Endothelial cell of umbilical vein (primary cell): Measurements from ENCODE around the gene LMNA. TPM values are rescaled to one million over a fixed set of nuclear protein-coding genes. Genes with fewer than 3 reads are reported as not detected.

Experiments used
- BruUV-seq: library from RNA; stranded (reverse); fragments of 400-500 nt; replicated peaks from 2 replicates; lab custom pipeline; 2021; lab: Mats Ljungman, UMichigan
- CTCF ChIA-PET: fragments of 300-600, 350-600 bp; sonication (Branson Sonifier 250); formaldehyde crosslinking; loops from one replicate; lab custom pipeline; 2021; ENCODE audit warnings: antibody characterized with exemption, inconsistent platforms; lab: Charles Lee
- POLR2A ChIA-PET: fragments of 300-600, 350-600 bp; sonication (Branson Sonifier 250); formaldehyde crosslinking; loops from one replicate; lab custom pipeline; 2021; ENCODE audit warnings: antibody characterized with exemption, inconsistent platforms; lab: Charles Lee
- DNase-seq: peaks from one replicate; pipeline ENCODE4 v3.0.0-alpha.2; 2011; ENCODE audit warnings: low read depth, low spot score
- FAIRE-seq: peaks from 2 replicates; lab custom pipeline; 2011; peaks lifted over from hg19 to GRCh38; lab: Jason Lieb, UNC
- H2AFZ ChIP-seq: 2 replicates; pipeline ENCODE4 v1.6.0; 2012; ENCODE audit warnings: low read depth, low read length, control low read depth, inconsistent platforms
- H3K27ac ChIP-seq: 2 replicates; pipeline ENCODE4 v1.5.1; 2011; ENCODE audit warnings: low read depth, mild to moderate bottlenecking, control low read depth, low read length, moderate library complexity; ENCODE audit not compliant: insufficient read depth
- H3K27me3 ChIP-seq, 2 experiments: 2 replicates each; pipeline versions ENCODE4 v1.6.0 to v1.6.1; 2011; ENCODE audit warnings: low read length in 2 of 2, mixed read lengths in 1 of 2; ENCODE audit not compliant: control insufficient read depth in 2 of 2, insufficient read depth in 2 of 2
- H3K36me3 ChIP-seq, 2 experiments: 2 replicates in 1 of 2; 3 replicates in 1 of 2; pipeline ENCODE4 v1.5.1; 2011; ENCODE audit warnings: low read length in 2 of 2, mild to moderate bottlenecking in 1 of 2, moderate library complexity in 1 of 2; ENCODE audit not compliant: control insufficient read depth in 2 of 2, insufficient read depth in 2 of 2; ENCODE audit errors: extremely low read depth in 1 of 2
- H3K4me1 ChIP-seq: 3 replicates; pipeline ENCODE4 v1.5.1; 2011; ENCODE audit warnings: mild to moderate bottlenecking, low read length; ENCODE audit not compliant: control insufficient read depth, insufficient read depth; ENCODE audit errors: extremely low read depth
- H3K4me2 ChIP-seq: 2 replicates; pipeline ENCODE4 v1.6.1; 2011; ENCODE audit warnings: low read length, control low read depth, mixed read lengths; ENCODE audit not compliant: insufficient read depth
- H3K4me3 ChIP-seq, 3 experiments: fragments of 200-600 bp in 1 of 3; sonication (generic), shearing (Covaris generic) in 1 of 3; replicated peaks in 1 of 3; 2 replicates each; pipeline ENCODE4 v1.5.1; 2011 to 2016; ENCODE audit warnings: control low read depth in 3 of 3, low read length in 3 of 3, mild to moderate bottlenecking in 2 of 3, inconsistent platforms in 1 of 3, low read depth in 1 of 3, moderate library complexity in 1 of 3; ENCODE audit not compliant: insufficient read depth in 1 of 3
- H3K79me2 ChIP-seq: 2 replicates; pipeline ENCODE4 v1.6.0; 2012; ENCODE audit warnings: low read length, inconsistent platforms; ENCODE audit not compliant: control insufficient read depth, insufficient read depth
- H3K9ac ChIP-seq: replicated peaks from 2 replicates; pipeline ENCODE3; 2011; ENCODE audit warnings: low read length, control low read depth; ENCODE audit not compliant: insufficient read depth; ENCODE audit errors: extremely low read depth
- H3K9me1 ChIP-seq: replicated peaks from 3 replicates; pipeline ENCODE4 v1.6.0; 2011; ENCODE audit warnings: mild to moderate bottlenecking, low read length; ENCODE audit not compliant: control insufficient read depth, insufficient read depth; ENCODE audit errors: extremely low read depth
- H3K9me3 ChIP-seq: replicated peaks from 2 replicates; pipeline ENCODE4 v1.5.1; 2012; ENCODE audit warnings: low read length, inconsistent platforms; ENCODE audit not compliant: control insufficient read depth, insufficient read depth
- H4K20me1 ChIP-seq: replicated peaks from 2 replicates; pipeline ENCODE3; 2011; ENCODE audit warnings: mild to moderate bottlenecking, low read length; ENCODE audit not compliant: control insufficient read depth, insufficient read depth; ENCODE audit errors: extremely low read depth
- EZH2 ChIP-seq: IDR thresholded peaks from 2 replicates; pipeline ENCODE4 v1.6.1; 2012; ENCODE audit warnings: borderline replicate concordance, low read depth, mild to moderate bottlenecking, moderate library complexity, low read length, inconsistent platforms; ENCODE audit not compliant: severe bottlenecking
- FOS ChIP-seq: IDR thresholded peaks from 2 replicates; pipeline ENCODE4 v1.6.1; 2011; ENCODE audit warnings: mild to moderate bottlenecking, low read length, moderate library complexity, borderline replicate concordance; ENCODE audit not compliant: insufficient read depth
- GATA2 ChIP-seq: IDR thresholded peaks from 2 replicates; pipeline ENCODE4 v1.7.0; 2011; ENCODE audit warnings: low read depth, mild to moderate bottlenecking, moderate library complexity, mixed read lengths, low read length; ENCODE audit not compliant: insufficient read length, insufficient read depth
- JUN ChIP-seq: IDR thresholded peaks from 2 replicates; pipeline ENCODE4 v1.6.1; 2011; ENCODE audit warnings: borderline replicate concordance, low read depth; ENCODE audit not compliant: insufficient read length, insufficient read depth
- MYC ChIP-seq: IDR thresholded peaks from one replicate; pipeline ENCODE4 v1.6.1; 2011; ENCODE audit warnings: mild to moderate bottlenecking, low read depth, low read length
- POLR2A ChIP-seq: IDR thresholded peaks from 2 replicates; pipeline ENCODE4 v1.6.1; 2012; ENCODE audit warnings: low read depth, mild to moderate bottlenecking, control low read depth, low read length
- POLR2AphosphoS5 ChIP-seq: IDR thresholded peaks from 2 replicates; pipeline ENCODE4 v1.6.1; 2012; ENCODE audit warnings: low read depth, mild to moderate bottlenecking, control low read depth, low read length, moderate library complexity; ENCODE audit not compliant: insufficient read depth
- dilution Hi-C: fragments of 300-500 bp; cut with MboI; formaldehyde crosslinking; loops from one replicate; pipeline ENCODE4 v1.15.0; 2019; ENCODE audit warnings: low sequenced_read_pairs; ENCODE audit not compliant: extremely low pct_ligation_motif_present
- intact Hi-C: fragments of 100-400 bp; cut with micrococcal nuclease; formaldehyde crosslinking; loops from one replicate; pipeline ENCODE4 v1.10.0; 2022
- polyA plus RNA-seq, 4 experiments: library from polyadenylated mRNA; depleted of rRNA in 3 of 4; stranded (reverse) in 3 of 4; unstranded in 1 of 4; fragments of >200 nt; gene quantifications; 2 replicates each; pipeline versions ENCODE4 v1.2.1 to v1.2.3, GENCODE V29; 2011 to 2012; ENCODE audit warnings: missing spikeins in 1 of 4
- total RNA-seq: library from RNA; stranded (reverse); gene quantifications from 2 replicates; pipeline ENCODE4 v1.2.3, GENCODE V29; 2021
- TF ChIP-seq, protein P1 (sequence below): IDR thresholded peaks from 2 replicates; pipeline ENCODE4 v1.6.1; 2011; ENCODE audit not compliant: insufficient read depth, insufficient read length
- TF ChIP-seq, protein P2 (sequence below), 2 donors: IDR thresholded peaks; 1 replicate in 1 of 2; 2 replicates in 1 of 2; pipeline ENCODE4 v1.5.1; 2011; ENCODE audit warnings: low read length in 2 of 2, mild to moderate bottlenecking in 2 of 2, moderate library complexity in 2 of 2, control low read depth in 1 of 2, inconsistent platforms in 1 of 2, low read depth in 1 of 2; ENCODE audit not compliant: insufficient read depth in 1 of 2; ENCODE audit errors: extremely low read depth in 1 of 2

The LMNA gene
- total and polyA plus RNA-seq, 2 donors (not counting 3 experiments of a cell fraction or from before 2014, with no cell fraction given), result 371 to 742 TPM

DNA sequence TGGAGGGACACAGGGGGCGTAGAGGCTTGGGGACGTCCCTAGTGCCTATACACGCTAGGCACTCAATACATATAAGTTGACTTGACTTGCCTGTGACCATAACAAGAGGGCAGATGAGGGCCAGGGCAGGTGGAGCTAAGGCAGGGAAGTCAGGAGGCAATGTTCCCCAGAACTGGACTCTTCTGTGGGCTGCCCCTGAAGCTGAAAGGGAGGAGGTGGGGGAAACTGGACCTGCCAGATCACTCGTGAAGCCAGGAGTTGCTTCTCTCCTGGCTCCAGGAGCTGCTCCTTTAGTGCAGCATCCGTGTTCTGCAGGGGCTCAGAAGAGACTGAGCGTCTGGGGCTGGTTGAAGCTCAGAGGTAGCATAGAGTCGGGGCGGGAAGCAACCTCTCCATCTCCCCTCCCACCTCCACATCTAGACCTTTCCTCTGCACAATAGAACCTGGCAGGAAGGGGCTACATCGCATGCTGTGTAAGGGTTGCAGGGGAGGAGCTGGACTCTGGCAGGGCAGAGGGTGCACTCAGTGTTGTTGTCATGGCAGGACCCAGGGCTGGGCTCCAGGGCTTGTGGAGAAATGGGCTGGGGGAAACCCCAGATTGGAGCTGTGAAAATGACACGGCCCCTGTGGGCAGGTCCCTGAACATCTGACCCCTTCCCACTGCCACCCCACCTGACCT is 36.0 kb downstream of the LMNA start:
- no peak overlapping the region for H2AFZ ChIP-seq
- no peak overlapping the region for H3K27ac ChIP-seq
- no peak overlapping the region for H3K4me2 ChIP-seq
- intact Hi-C loops (no loop called here), dilution Hi-C loops (no loop called here)
- TF ChIP-seq MYC (no peak), FOS (no peak), EZH2 (no peak), POLR2A (no peak), POLR2AphosphoS5 (no peak), GATA2 (no peak), JUN (no peak)
- TF ChIP-seq, protein P1, sequence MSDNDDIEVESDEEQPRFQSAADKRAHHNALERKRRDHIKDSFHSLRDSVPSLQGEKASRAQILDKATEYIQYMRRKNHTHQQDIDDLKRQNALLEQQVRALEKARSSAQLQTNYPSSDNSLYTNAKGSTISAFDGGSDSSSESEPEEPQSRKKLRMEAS, result no peak
- TF ChIP-seq, protein P2, sequence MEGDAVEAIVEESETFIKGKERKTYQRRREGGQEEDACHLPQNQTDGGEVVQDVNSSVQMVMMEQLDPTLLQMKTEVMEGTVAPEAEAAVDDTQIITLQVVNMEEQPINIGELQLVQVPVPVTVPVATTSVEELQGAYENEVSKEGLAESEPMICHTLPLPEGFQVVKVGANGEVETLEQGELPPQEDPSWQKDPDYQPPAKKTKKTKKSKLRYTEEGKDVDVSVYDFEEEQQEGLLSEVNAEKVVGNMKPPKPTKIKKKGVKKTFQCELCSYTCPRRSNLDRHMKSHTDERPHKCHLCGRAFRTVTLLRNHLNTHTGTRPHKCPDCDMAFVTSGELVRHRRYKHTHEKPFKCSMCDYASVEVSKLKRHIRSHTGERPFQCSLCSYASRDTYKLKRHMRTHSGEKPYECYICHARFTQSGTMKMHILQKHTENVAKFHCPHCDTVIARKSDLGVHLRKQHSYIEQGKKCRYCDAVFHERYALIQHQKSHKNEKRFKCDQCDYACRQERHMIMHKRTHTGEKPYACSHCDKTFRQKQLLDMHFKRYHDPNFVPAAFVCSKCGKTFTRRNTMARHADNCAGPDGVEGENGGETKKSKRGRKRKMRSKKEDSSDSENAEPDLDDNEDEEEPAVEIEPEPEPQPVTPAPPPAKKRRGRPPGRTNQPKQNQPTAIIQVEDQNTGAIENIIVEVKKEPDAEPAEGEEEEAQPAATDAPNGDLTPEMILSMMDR (IDR thresholded peaks at IDR 0.05; ENCODE audit: extremely low read depth in 1 of 2, insufficient read depth in 1 of 2, low read depth in 1 of 2, low read length in 2 of 2), result no peak
- POLR2A ChIA-PET, result interaction anchor here (0.7 kb wide), 1 partner anchor 60 kb away, joined by 3 read pairs; no protein-coding TSS in a partner anchor
- H4K20me1 ChIP-seq, result no peaks in the 10 kb centered on the region
- FAIRE-seq (no peak), DNase-seq (no peak)
- no TSS peak for BruUV-seq
- no peaks in the 10 kb centered on the region for H3K36me3 ChIP-seq
- H3K27me3 ChIP-seq, result no peaks in the 10 kb centered on the region
- H3K4me1 ChIP-seq, result peaks cover 24% of the 10 kb centered on the region
- H3K9me3 ChIP-seq, result no peaks in the 10 kb centered on the region
- no peak overlapping the region for H3K9ac ChIP-seq
- CTCF ChIA-PET, result interaction anchor here (0.7 to 14.2 kb wide), 3 partner anchors 11 to 83 kb away, joined by 3 to 489 read pairs (median 6); no protein-coding TSS in a partner anchor
- no peaks in the 10 kb centered on the region for H3K9me1 ChIP-seq
- H3K4me3 ChIP-seq, result no peak overlapping the region
- no peaks in the 10 kb centered on the region for H3K79me2 ChIP-seq
